Stimulated activated CD8-positive, alpha-beta memory T cell treated with anti-CD3 and anti-CD28 coated beads, Interleukin-2, amount 100 ng/mL, for 1 hour (primary cell): ENCODE measurements around the gene COPE.
"Not testable (repeated sequence)": the region's sequence is repeated elsewhere in the genome, so short reads cannot be mapped to it uniquely, and the experiment has no call there.

Experiments used
- DNase-seq, 2 donors: peaks; one replicate each; pipeline ENCODE4 v3.0.0-alpha.2; 2020; ENCODE audit warnings: low read depth in 2 of 2

Gene COPE

GRCh38 chr19:18940769-18941627 lies 21.8 kb upstream of the COPE start, which contains the start of gene HOMER3:
HOMER3 (minus strand) TSS chr19:18941217; CDS start chr19:18938982, 2,235 bp downstream.
- DNase-seq, result peak; percentile 40 to 63

DNA sequence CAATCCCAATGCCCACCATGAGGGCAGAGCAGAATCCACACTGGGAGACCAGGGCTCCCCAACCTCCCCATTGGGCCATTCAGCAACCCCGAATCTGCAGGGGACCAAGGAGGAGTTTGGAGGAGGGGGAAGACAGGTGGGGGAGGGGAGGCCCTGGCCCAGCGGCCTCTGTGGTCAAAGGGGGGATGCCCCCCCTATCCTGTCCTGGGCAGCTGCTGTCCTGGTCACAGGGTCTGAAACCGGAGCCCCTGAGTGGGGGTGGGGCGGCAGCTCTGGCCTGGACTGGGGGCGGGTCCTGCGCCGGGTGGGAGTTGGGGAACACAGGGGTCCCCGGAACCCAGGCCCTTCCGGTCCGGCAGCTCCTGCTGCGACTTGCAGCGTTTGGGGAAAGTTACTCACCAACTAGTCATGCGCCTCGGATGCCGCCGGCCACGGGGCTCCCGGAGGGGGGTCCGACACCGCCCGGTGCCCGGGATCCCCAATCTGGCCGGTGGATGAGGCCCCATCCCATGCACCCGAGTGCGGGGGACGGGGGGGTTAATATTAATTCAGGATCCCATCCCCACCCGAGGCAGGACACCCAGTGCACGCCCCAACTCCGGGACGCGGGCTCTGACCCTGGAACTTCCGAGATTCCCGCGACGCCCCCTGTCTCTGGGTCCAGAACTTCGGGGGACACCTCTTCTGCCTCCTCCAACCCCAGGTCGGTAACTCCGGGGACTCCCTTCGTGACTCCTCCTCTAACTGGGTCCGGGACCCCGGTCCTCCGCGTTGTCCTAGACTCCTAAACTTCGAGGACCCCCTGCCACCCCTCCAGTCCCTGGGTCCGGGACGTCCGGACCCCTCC lies 21.0 kb upstream of the COPE start:
- DNase-seq, result no peak

DNA sequence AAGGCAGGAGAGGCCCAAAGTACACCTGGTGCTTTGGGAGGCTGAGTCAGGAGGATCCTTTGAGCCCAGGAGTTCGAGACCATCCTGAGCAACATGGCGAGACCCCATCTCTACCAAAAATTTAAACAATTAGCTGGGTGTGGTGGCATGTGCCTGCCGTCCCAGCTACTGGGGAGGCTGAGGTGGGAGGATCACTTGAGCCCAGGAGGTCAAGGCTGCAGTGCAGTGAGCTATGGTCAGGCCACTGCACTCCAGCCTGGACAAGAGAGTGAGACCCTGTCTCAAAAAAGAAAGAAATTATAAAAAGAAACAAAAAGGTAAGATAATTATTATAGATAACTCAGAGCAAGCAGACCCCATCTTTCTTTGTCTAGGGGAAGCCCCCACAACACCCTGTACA lies 20.0 kb upstream of the COPE start:
- DNase-seq, result no peak

GRCh38 chr19:18933297-18933696 lies 14.1 kb upstream of the COPE start:
- no peak for DNase-seq

- DNase-seq, result peak; percentile 59 to 79
These were observed 13.1 kb upstream of the COPE start for GRCh38 chr19:18932216-18932841.

DNA sequence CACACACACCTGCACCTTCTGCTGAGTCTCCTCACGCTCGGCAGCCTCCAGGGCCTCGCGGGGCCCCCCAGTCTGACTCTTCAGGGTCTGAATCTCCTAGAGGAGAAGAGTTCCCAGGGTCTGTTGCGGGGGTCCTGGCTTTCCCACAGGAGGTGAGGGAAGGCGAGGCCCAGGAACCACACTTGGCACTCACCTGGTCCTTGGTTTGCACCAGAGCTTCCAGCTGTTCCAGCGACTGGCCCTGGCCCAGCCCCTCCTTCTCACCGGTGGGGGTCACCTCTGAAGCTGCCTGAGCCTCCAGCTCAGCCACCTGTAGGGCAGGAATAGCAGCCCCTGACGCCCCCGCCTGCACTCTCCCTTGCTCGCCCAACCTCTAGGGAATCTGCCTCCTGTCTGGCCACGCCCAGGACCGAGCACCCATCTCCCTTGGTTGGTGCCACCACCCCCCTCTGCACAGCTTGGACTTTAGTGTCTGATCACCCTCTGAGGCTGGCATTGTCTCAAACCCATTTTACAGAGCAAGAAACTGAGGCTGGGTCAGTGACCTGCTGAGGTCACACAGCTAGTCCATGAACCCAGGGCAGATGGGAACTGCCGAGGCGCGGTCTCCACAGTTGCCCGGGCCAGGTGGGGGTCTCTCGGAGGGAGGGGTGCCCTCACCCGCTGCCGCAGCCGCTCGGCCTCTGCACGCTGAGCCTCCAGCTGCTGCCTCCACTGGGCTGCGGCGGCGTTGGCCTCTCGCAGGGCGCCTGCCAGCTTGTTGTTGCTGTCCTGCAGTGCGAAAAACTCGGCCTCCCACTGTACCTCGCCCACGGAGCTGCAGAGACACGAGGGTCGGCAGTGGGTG lies 12.4 kb upstream of the COPE start:
- no peak for DNase-seq

DNA sequence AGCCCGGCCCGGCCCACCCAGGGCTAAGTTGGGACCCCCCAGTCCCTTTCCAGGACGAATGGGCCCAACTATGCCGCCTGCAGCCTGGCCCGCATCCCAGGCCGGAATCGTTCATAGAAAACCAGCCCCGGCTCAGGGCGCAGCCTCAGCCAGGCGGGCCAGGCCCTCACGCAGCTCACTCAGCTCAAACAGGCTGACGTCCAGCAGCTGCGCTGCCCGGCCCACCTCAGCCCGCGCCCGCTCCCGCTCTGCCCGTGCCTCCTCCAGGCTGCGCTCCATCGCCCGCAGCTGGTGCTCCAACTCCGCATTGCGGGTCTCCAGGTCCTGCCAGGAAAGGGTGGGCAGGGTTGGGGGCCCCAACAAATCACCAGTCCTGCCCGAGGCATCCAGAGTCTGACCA lies 10.1 kb upstream of the COPE start:
- no peak for DNase-seq

- no peak for DNase-seq
These were observed 9.0 kb upstream of the COPE start for GRCh38 chr19:18928018-18928805.

DNA sequence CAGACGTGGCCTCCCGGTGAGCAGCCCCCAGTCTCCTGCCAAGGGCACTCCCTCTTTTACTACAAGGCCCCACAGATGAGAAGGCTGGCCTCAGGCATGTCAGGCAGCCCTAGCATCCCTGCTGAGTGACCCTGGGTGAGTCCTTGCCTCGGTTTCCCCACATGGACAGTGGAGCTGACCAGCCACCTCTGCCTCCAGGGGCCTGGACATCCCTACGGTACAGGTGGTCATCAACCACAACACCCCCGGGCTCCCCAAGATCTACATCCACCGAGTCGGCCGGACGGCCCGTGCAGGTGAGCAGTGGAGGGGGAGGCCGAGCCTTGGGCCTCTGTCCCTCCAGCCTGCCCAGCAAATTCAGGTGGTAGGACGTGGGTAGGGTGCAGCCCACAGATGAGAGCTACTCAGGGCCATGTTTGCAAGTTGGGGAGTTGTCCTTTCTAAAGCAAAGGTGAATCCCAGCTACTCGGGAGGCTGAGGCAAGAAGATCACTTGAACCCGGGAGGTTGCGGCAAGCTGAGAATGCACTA lies 5.6 kb upstream of the COPE start:
- DNase-seq, result no peak

DNA sequence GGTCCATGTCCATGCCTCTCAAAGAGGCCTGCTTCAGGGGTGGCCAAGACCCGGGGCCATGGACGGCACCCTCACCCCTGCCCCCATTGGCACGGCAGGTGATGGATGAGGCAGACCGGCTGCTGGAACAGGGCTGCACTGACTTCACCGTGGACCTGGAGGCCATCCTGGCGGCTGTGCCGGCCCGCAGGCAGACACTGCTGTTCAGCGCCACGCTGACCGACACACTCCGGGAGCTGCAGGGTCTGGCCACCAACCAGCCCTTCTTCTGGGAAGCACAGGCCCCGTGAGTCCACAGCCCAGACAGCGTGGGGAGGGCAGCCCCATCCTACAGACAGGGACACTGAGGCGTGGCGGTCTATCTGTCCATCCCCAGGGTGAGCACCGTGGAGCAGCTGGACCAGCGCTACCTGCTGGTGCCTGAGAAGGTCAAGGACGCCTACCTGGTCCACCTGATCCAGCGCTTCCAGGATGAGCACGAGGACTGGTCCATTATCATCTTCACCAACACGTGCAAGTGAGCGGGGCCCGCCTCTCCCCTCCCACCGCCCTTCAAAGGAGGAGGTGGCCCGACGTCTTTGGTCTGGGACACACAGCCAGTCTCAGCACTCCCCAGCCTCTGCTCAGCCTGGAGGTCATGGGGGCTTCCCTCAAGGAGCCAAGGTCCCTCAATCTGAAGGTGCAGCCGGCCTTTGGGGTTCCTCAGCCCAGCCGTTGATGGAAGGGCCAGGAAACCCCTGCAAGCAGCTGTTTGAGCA lies 3.2 kb upstream of the COPE start:
- no peak for DNase-seq

- DNase-seq, result no peak
These were observed 2.4 kb upstream of the COPE start for GRCh38 chr19:18921593-18921992.

- DNase-seq, result no peak
These were observed 1.2 kb upstream of the COPE start for GRCh38 chr19:18920400-18920799.

GRCh38 chr19:18919900-18920214 lies 670 bp upstream of the COPE start:
- no peak for DNase-seq

DNA sequence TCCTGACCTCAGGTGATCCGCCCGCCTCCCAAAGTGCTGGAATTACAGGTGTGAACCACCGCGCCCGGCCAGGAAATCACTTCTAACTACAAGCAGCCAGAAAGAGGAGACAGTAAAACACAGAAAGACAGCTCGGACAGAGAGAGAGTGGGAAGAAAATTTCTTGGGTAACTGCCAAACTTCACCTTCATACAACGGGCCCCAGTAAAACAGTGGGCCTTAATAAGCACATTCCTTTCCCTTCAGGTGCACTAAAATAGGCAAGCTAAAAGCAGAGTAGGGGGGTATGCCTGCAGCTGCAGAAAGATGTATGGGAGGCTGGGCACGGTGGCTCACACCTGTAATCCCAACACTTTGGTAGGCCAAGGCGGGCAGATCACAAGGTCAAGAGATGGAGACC lies 1.6 kb downstream of the COPE start:
- DNase-seq, result not testable (repeated sequence)

DNA sequence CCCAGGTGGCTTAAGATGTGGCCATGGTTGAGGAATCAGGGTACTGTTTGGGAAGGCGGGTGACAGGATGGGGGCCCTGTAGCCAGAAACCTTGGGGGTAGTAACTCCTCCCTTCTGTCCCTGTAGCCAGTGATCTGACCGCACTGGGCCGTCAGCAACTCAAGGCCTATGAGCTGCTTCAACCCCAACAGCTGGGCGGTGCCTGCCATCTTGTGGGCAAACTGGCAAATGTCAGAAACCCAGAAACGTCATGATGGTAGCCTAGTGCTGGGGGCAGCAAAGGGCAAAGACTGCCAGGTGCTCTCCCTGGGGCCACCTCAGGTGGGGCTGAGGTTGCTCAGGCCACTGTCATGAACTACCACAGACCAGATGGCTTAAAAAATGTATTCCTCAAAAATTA lies 3.5 kb downstream of the COPE start:
- DNase-seq, result no peak

DNA sequence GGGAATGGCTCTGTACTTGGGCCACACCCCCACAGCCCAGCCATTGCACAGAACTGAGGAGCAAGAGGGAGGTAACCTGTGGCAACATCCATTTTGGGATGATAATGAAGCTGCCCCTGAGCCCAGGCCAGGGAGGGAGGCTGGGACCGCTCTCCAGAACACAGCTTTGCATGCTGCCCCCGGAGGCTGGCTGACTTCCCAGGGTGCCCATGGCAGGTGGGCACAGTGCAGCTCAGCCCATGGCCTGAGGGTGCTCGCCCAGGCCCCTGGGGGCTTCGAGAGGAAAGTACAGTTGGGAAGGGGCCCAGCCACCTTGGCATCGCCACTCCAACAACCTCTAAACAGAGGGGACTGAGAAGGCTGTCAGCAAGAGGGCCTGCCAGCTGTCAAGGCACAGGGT lies 5.7 kb downstream of the COPE start:
- no peak for DNase-seq

DNA sequence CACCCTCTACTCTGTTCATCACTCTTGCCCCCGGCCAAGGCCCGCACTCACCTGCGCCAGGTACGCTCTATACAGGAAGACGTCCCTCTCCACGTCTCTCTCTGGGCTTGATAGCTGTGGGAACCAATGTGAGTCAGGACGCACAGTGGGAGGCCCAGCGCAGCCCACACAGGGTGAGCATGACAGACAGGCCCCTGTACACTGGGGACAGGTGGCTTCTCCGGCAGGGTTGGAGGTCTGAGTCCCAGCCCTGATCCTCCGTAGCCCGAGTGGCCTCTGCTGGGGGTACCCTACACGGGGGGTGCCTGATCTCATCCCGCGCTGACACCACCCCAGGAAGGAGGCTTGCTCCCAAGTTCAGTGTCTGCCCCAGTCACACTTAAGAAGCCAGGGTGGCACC lies 6.3 kb downstream of the COPE start:
- DNase-seq, result no peak

GRCh38 chr19:18910801-18911436 lies 8.3 kb downstream of the COPE start:
- no peak for DNase-seq

- no peak for DNase-seq
These were observed 9.2 kb downstream of the COPE start for GRCh38 chr19:18910010-18910409.
